Activated CD8-positive, alpha-beta memory T cell treated with anti-CD3 and anti-CD28 coated beads for 24 hours (primary cell): ENCODE results near the gene MTA3.
"Not testable (repeated sequence)": the region's sequence is repeated elsewhere in the genome, so short reads cannot be mapped to it uniquely, and the experiment has no call there.

ENCODE experiments used
- DNase-seq: peaks from one replicate; pipeline ENCODE4 v3.0.0-alpha.2; 2020

The MTA3 gene

GRCh38 chr2:42614838-42615237 is 46.4 kb downstream of the MTA3 start:
- no peak for DNase-seq

- no peak for DNase-seq
These were observed 49.7 kb downstream of the MTA3 start for GRCh38 chr2:42618116-42618515.

- no peak for DNase-seq
These were observed 50.5 kb downstream of the MTA3 start for GRCh38 chr2:42618972-42619371.

GRCh38 chr2:42621626-42622025 is 53.2 kb downstream of the MTA3 start:
- DNase-seq, result not testable (repeated sequence)

- DNase-seq, result no peak
These were observed 54.7 kb downstream of the MTA3 start for GRCh38 chr2:42622943-42623676.

GRCh38 chr2:42624047-42624446 is 55.6 kb downstream of the MTA3 start:
- DNase-seq, result no peak

- DNase-seq, result not testable (repeated sequence)
These were observed 59.6 kb downstream of the MTA3 start for GRCh38 chr2:42628024-42628423.

- no peak for DNase-seq
These were observed 68.5 kb downstream of the MTA3 start for GRCh38 chr2:42636934-42637333.

- DNase-seq, result no peak
These were observed 69.8 kb downstream of the MTA3 start for GRCh38 chr2:42638080-42638784.

GRCh38 chr2:42639340-42640077 is 71.1 kb downstream of the MTA3 start:
- DNase-seq, result no peak

GRCh38 chr2:42640261-42640660 is 71.8 kb downstream of the MTA3 start:
- DNase-seq, result no peak

- DNase-seq, result not testable (repeated sequence)
These were observed 73.9 kb downstream of the MTA3 start for GRCh38 chr2:42642371-42642770.

- DNase-seq, result no peak
These were observed 77.1 kb downstream of the MTA3 start for GRCh38 chr2:42645551-42645950.

GRCh38 chr2:42648796-42649195 is 80.4 kb downstream of the MTA3 start:
- no peak for DNase-seq

GRCh38 chr2:42651057-42651456 is 82.6 kb downstream of the MTA3 start:
- DNase-seq, result no peak

GRCh38 chr2:42652086-42652485 is 83.7 kb downstream of the MTA3 start:
- DNase-seq, result no peak

- DNase-seq, result no peak
These were observed 84.6 kb downstream of the MTA3 start for GRCh38 chr2:42653039-42653438.

GRCh38 chr2:42653908-42654445 is 85.5 kb downstream of the MTA3 start:
- no peak for DNase-seq

- DNase-seq, result no peak
These were observed 89.9 kb downstream of the MTA3 start for GRCh38 chr2:42658306-42658705.

- no peak for DNase-seq
These were observed 91.2 kb downstream of the MTA3 start for GRCh38 chr2:42659609-42660008.

GRCh38 chr2:42663106-42663780 is 94.8 kb downstream of the MTA3 start:
- DNase-seq, result peak; percentile 73

- DNase-seq, result no peak
These were observed 95.4 kb downstream of the MTA3 start for GRCh38 chr2:42663828-42664227.

GRCh38 chr2:42673989-42674579 is 105.7 kb downstream of the MTA3 start:
- DNase-seq, result no peak
